PC-3 (cell line): ENCODE data around the gene SPATA9. TPM values are rescaled to one million over a fixed set of nuclear protein-coding genes. Genes with fewer than 3 reads are reported as not detected.
A peak's percentile ranks its signal among the peaks of the same experiment; 100 is the strongest.

ENCODE experiments used
- ATAC-seq: fragments of 200-7000 bp; cut with Tn5 transposase; 2 replicates; pipeline ENCODE4 v1.9.1; 2020; ENCODE audit warnings: mild to moderate bottlenecking, moderate library complexity
- BruUV-seq: library from RNA; stranded (reverse); fragments of 400-500 nt; replicated peaks from 2 replicates; lab custom pipeline; 2021; lab: Mats Ljungman, UMichigan
- CTCF ChIA-PET: fragments of 300-600 bp; sonication (Branson Sonifier 250); formaldehyde crosslinking; loops from one replicate; lab custom pipeline; 2022; ENCODE audit warnings: antibody characterized with exemption; lab: Charles Lee
- POLR2A ChIA-PET: fragments of 300-600 bp; sonication (Branson Sonifier 250); formaldehyde crosslinking; loops from one replicate; lab custom pipeline; 2022; ENCODE audit warnings: antibody characterized with exemption; ENCODE audit not compliant: unreplicated experiment; lab: Charles Lee
- DNase-seq: peaks from one replicate; pipeline ENCODE4 v3.0.0-alpha.2; 2015
- H2AFZ ChIP-seq: fragments of 300-600 bp; sonication (generic); 2 replicates; pipeline ENCODE4 v1.6.0; 2016; ENCODE audit warnings: antibody characterized with exemption, low read length
- H3F3A ChIP-seq: fragments of 300-600 bp; sonication (generic); one replicate; pipeline ENCODE4 v1.6.0; 2017; ENCODE audit warnings: antibody characterized with exemption, low read length, control low read depth, mild to moderate bottlenecking; ENCODE audit not compliant: unreplicated experiment
- H3K27ac ChIP-seq: fragments of 300-600 bp; sonication (generic); 2 replicates; pipeline ENCODE4 v1.5.1; 2016; ENCODE audit warnings: mild to moderate bottlenecking, low read length
- H3K27me3 ChIP-seq: fragments of 300-600 bp; sonication (generic); 2 replicates; pipeline ENCODE4 v1.6.1; 2016; ENCODE audit warnings: low read length, mixed read lengths
- H3K36me3 ChIP-seq: fragments of 300-600 bp; sonication (generic); 2 replicates; pipeline ENCODE4 v1.6.1; 2016; ENCODE audit warnings: low read depth, mixed run types, low read length, mixed read lengths
- H3K4me1 ChIP-seq: fragments of 300-600 bp; sonication (generic); 2 replicates; pipeline ENCODE4 v1.5.1; 2016; ENCODE audit warnings: low read length; ENCODE audit not compliant: insufficient read depth
- H3K4me2 ChIP-seq: fragments of 300-600 bp; sonication (generic); 2 replicates; pipeline ENCODE4 v1.6.0; 2016; ENCODE audit warnings: low read length
- H3K4me3 ChIP-seq: fragments of 300-600 bp; sonication (generic); 2 replicates; pipeline ENCODE4 v1.5.1; 2016; ENCODE audit warnings: mild to moderate bottlenecking, low read length, mixed read lengths
- H3K79me2 ChIP-seq: fragments of 300-600 bp; sonication (generic); 2 replicates; pipeline ENCODE4 v1.6.1; 2017; ENCODE audit warnings: low read length, mixed read lengths
- H3K9ac ChIP-seq: fragments of 300-600 bp; sonication (generic); 2 replicates; pipeline ENCODE4 v1.6.0; 2016; ENCODE audit warnings: mild to moderate bottlenecking, low read length
- H3K9me2 ChIP-seq: fragments of 300-600 bp; sonication (generic); replicated peaks from 2 replicates; pipeline ENCODE4 v1.6.1; 2016; ENCODE audit warnings: mixed run types, low read length, mixed read lengths
- H3K9me3 ChIP-seq: fragments of 300-600 bp; sonication (generic); 2 replicates; pipeline ENCODE4 v1.6.1; 2016; ENCODE audit warnings: low read length, mixed read lengths
- H4K20me1 ChIP-seq: fragments of 300-600 bp; sonication (generic); 2 replicates; pipeline ENCODE4 v1.6.1; 2016; ENCODE audit warnings: low read length, mixed read lengths
- CTCF ChIP-seq: fragments of 300-600 bp; sonication (generic); conservative IDR thresholded peaks from 2 replicates; pipeline ENCODE4 v1.5.1; 2017; ENCODE audit warnings: antibody characterized with exemption, low read depth, mild to moderate bottlenecking, low read length
- EZH2 ChIP-seq: fragments of 300-600 bp; sonication (generic); IDR thresholded peaks from one replicate; pipeline ENCODE4 v1.6.1; 2017; ENCODE audit warnings: antibody characterized with exemption, mild to moderate bottlenecking, low read length; ENCODE audit not compliant: unreplicated experiment
- EZH2phosphoT487 ChIP-seq: fragments of 300-600 bp; sonication (generic); IDR thresholded peaks from 2 replicates; pipeline ENCODE4 v1.6.1; 2018; ENCODE audit warnings: mild to moderate bottlenecking, antibody characterized with exemption, low read length, borderline replicate concordance
- intact Hi-C: fragments of 100-400 bp; cut with micrococcal nuclease; formaldehyde crosslinking; loops from 2 replicates; pipeline ENCODE4 v1.9.0; 2023
- total RNA-seq: library from RNA; depleted of rRNA; stranded (reverse); fragments of >200 nt; gene quantifications from 2 replicates; pipeline ENCODE4 v1.2.3, GENCODE V29; 2014

SPATA9 gene
- total RNA-seq, 1 experiment from 2014 or later = not detected

- Histone ChIP-seq H4K20me1 (no peaks in the 10 kb centered on the region), H3K79me2 (peaks cover 12% of the 10 kb centered on the region; the same call in 1 of the 2 replicates), H3K9me2 (no peaks in the 10 kb centered on the region), H3K27ac (no peak within 1 kb of the TSS), H3K4me1 (peaks cover 34% of the 10 kb centered on the region), H3K27me3 (no peaks in the 10 kb centered on the region), H3F3A (no peaks in the 10 kb centered on the region), H3K9me3 (no peaks in the 10 kb centered on the region), H3K9ac (peak within 1 kb of the TSS; percentile 68), H3K4me2 (peak within 1 kb of the TSS; percentile 95), H2AFZ (peak within 1 kb of the TSS; percentile 98), H3K4me3 (peak within 1 kb of the TSS; percentile 90), H3K36me3 (no peaks in the 10 kb centered on the region)
- DNase-seq (peak; percentile 76), ATAC-seq (peak; percentile 68)
- TF ChIP-seq EZH2 (no peak), CTCF (no peak), EZH2phosphoT487 (no peak)
- POLR2A ChIA-PET = interaction anchor here (0.6 to 0.7 kb wide), 2 partner anchors 22 to 55 kb away, joined by 4 to 6 read pairs; no protein-coding TSS in a partner anchor
- CTCF ChIA-PET = interaction anchor here (1.1 kb wide), 1 partner anchor 50 kb away, joined by 3 read pairs; no protein-coding TSS in a partner anchor
- intact Hi-C loops = loop anchor here (2.0 to 10.0 kb wide), 6 partner anchors 18 to 176 kb away; partner anchors contain the start of genes ARSK, GLRX and SKIC3
- BruUV-seq = no TSS peak
Measured at GRCh38 chr5:95730730-95731570, 48.2 kb upstream of the SPATA9 start, which contains the start of gene RHOBTB3. RHOBTB3 (plus strand) TSS chr5:95731336; CDS start chr5:95731683, 347 bp downstream.

DNA sequence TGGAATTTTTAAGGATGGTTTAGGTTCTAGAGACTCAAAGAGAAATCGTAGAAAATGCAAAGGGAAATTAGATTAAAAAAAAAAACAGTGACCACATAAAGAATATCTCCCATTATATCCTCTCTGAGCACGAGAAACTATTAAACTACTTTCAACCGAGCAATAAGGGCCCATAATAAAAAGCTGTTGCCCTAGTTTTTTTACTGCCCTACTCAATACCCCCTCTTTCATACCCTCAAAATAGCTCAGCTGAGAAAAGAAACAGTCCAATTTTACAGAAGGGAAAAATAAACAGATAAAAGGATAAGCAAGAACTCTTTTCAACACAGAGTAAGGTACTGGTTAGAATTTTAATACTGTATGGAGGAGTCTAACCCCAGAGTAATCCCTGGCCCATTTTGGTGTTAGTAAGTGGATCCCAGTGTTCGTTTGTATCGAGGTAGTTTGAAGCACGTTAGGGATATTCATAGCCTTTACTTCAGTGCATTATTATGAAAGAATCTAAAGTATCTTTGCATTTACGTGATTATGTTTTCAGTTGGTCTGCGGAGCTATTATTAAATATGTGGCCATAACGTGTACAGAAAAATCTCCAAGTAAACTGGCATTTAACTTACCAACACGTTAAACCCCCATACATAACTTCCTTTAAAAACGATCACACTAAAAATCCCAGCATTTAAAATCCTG is 47.4 kb upstream of the SPATA9 start:
- TF ChIP-seq EZH2 (no peak), EZH2phosphoT487 (no peak)
- H3F3A ChIP-seq = no peaks in the 10 kb centered on the region
- no peaks in the 10 kb centered on the region for H3K36me3 ChIP-seq
- TSS peak; percentile 37 for BruUV-seq
- POLR2A ChIA-PET = interaction anchor here (0.6 to 0.7 kb wide), 3 partner anchors 9 to 55 kb away, joined by 4 to 15 read pairs (median 6); no protein-coding TSS in a partner anchor
- no peak for DNase-seq
- no peaks in the 10 kb centered on the region for H3K9me3 ChIP-seq
- H4K20me1 ChIP-seq = no peaks in the 10 kb centered on the region
- peak overlapping the region; percentile 98 for H2AFZ ChIP-seq
- CTCF ChIA-PET = no interaction called here
- peaks cover 31% of the 10 kb centered on the region for H3K4me1 ChIP-seq
- no peaks in the 10 kb centered on the region for H3K27me3 ChIP-seq
- H3K4me3 ChIP-seq = peak overlapping the region; percentile 90
- intact Hi-C loops = loop anchor here (2.0 to 10.0 kb wide), 6 partner anchors 17 to 175 kb away; partner anchors contain the start of genes ARSK, GLRX and SKIC3
- H3K79me2 ChIP-seq = peaks cover 12% of the 10 kb centered on the region; the same call in 1 of the 2 replicates
- ATAC-seq = no peak
- peak overlapping the region; percentile 95 for H3K4me2 ChIP-seq
- H3K9me2 ChIP-seq = no peaks in the 10 kb centered on the region
- H3K27ac ChIP-seq = no peak overlapping the region
- H3K9ac ChIP-seq = peak overlapping the region; percentile 68
